KG1 (cell line): ENCODE results near the gene ZBP1.

ENCODE experiments used
- DNase-seq: peaks from one replicate; lab custom pipeline; 2025; lab: John Stamatoyannopoulos, UW

The ZBP1 gene

GRCh38 chr20:57586370-57586793 lies 33.8 kb downstream of the ZBP1 start:
- no peak for DNase-seq

GRCh38 chr20:57585466-57586213 lies 34.6 kb downstream of the ZBP1 start:
- no peak for DNase-seq

- DNase-seq: no peak
Observed at GRCh38 chr20:57584768-57585461, 35.3 kb downstream of the ZBP1 start.

GRCh38 chr20:57583289-57584257 lies 36.7 kb downstream of the ZBP1 start:
- DNase-seq: no peak

GRCh38 chr20:57582432-57583288 lies 37.6 kb downstream of the ZBP1 start:
- no peak for DNase-seq

GRCh38 chr20:57582029-57582378 lies 38.2 kb downstream of the ZBP1 start:
- no peak for DNase-seq

- DNase-seq: no peak
Observed at GRCh38 chr20:57581202-57582028, 38.8 kb downstream of the ZBP1 start.

GRCh38 chr20:57580478-57581201 lies 39.6 kb downstream of the ZBP1 start:
- no peak for DNase-seq

- DNase-seq: no peak
Observed at GRCh38 chr20:57579898-57580447, 40.3 kb downstream of the ZBP1 start.

GRCh38 chr20:57579331-57579897 lies 40.8 kb downstream of the ZBP1 start:
- no peak for DNase-seq

- DNase-seq: no peak
Observed at GRCh38 chr20:57578476-57579165, 41.6 kb downstream of the ZBP1 start.

GRCh38 chr20:57577679-57578475 lies 42.3 kb downstream of the ZBP1 start:
- DNase-seq: no peak

GRCh38 chr20:57576617-57577550 lies 43.3 kb downstream of the ZBP1 start:
- no peak for DNase-seq

GRCh38 chr20:57576002-57576401 lies 44.2 kb downstream of the ZBP1 start:
- DNase-seq: no peak

GRCh38 chr20:57574954-57575353 lies 45.3 kb downstream of the ZBP1 start:
- DNase-seq: no peak

- DNase-seq: no peak
Observed at GRCh38 chr20:57573894-57574293, 46.3 kb downstream of the ZBP1 start.

GRCh38 chr20:57573242-57573641 lies 47.0 kb downstream of the ZBP1 start:
- no peak for DNase-seq
